ENCODE data around the gene EHD3.

EHD3 gene

GRCh38 chr2:31246184-31246852 lies 12.4 kb downstream of the EHD3 start:
- H3K9me3 ChIP-seq (ENCODE audit: control insufficient read depth, insufficient read depth, low read depth, low read length) = no peaks in the 10 kb centered on the region
- H3K36me3 ChIP-seq (ENCODE audit: control insufficient read depth, insufficient read depth, low read length) = peaks cover 24% of the 10 kb centered on the region
- H3K4me3 ChIP-seq (ENCODE audit: low read depth, low read length) = no peak overlapping the region

GRCh38 chr2:31247711-31248110 lies 13.8 kb downstream of the EHD3 start:
- no peaks in the 10 kb centered on the region for H3K9me3 ChIP-seq (ENCODE audit: control insufficient read depth, insufficient read depth, low read depth, low read length)
- H3K4me3 ChIP-seq (ENCODE audit: low read depth, low read length) = no peak overlapping the region
- no peaks in the 10 kb centered on the region for H3K27me3 ChIP-seq (ENCODE audit: control insufficient read depth, insufficient read depth, low read length)
- no peaks in the 10 kb centered on the region; the same call in 1 of the 2 replicates for H3K4me1 ChIP-seq (ENCODE audit: control insufficient read depth, insufficient read depth, low read length)
- no peak overlapping the region for H3K27ac ChIP-seq (ENCODE audit: low read depth, low read length)
- peaks cover 24% of the 10 kb centered on the region for H3K36me3 ChIP-seq (ENCODE audit: control insufficient read depth, insufficient read depth, low read length)
- H3K9ac ChIP-seq (ENCODE audit: low read length) = no peak overlapping the region

More at GRCh38 chr2:31246184-31246852, 12.4 kb downstream of the EHD3 start:
- H3K27ac ChIP-seq (ENCODE audit: low read depth, low read length) = no peak overlapping the region
- H3K4me1 ChIP-seq (ENCODE audit: control insufficient read depth, insufficient read depth, low read length) = no peaks in the 10 kb centered on the region
- no peak overlapping the region for H3K9ac ChIP-seq (ENCODE audit: low read length)
- no peaks in the 10 kb centered on the region for H3K27me3 ChIP-seq (ENCODE audit: control insufficient read depth, insufficient read depth, low read length)

- Histone ChIP-seq H3K36me3 (ENCODE audit: control insufficient read depth, insufficient read depth, low read length) (peaks cover 24% of the 10 kb centered on the region), H3K4me1 (ENCODE audit: control insufficient read depth, insufficient read depth, low read length) (no peaks in the 10 kb centered on the region; the same call in 1 of the 2 replicates), H3K27me3 (ENCODE audit: control insufficient read depth, insufficient read depth, low read length) (no peaks in the 10 kb centered on the region)
These were observed 14.2 kb downstream of the EHD3 start for GRCh38 chr2:31248139-31248538.

GRCh38 chr2:31249009-31249690 lies 15.2 kb downstream of the EHD3 start:
- Histone ChIP-seq H3K36me3 (ENCODE audit: control insufficient read depth, insufficient read depth, low read length) (peaks cover 24% of the 10 kb centered on the region), H3K27me3 (ENCODE audit: control insufficient read depth, insufficient read depth, low read length) (no peaks in the 10 kb centered on the region), H3K9me3 (ENCODE audit: control insufficient read depth, insufficient read depth, low read depth, low read length) (no peaks in the 10 kb centered on the region), H3K4me3 (ENCODE audit: low read depth, low read length) (no peak overlapping the region), H3K27ac (ENCODE audit: low read depth, low read length) (no peak overlapping the region), H3K4me1 (ENCODE audit: control insufficient read depth, insufficient read depth, low read length) (peaks cover 7% of the 10 kb centered on the region; the same call in 1 of the 2 replicates), H3K9ac (ENCODE audit: low read length) (no peak overlapping the region)

More at GRCh38 chr2:31248139-31248538, 14.2 kb downstream of the EHD3 start:
- H3K9ac ChIP-seq (ENCODE audit: low read length) = no peak overlapping the region
- H3K4me3 ChIP-seq (ENCODE audit: low read depth, low read length) = no peak overlapping the region
- H3K27ac ChIP-seq (ENCODE audit: low read depth, low read length) = no peak overlapping the region
- no peaks in the 10 kb centered on the region for H3K9me3 ChIP-seq (ENCODE audit: control insufficient read depth, insufficient read depth, low read depth, low read length)

- H3K27me3 ChIP-seq (ENCODE audit: control insufficient read depth, insufficient read depth, low read length) = no peaks in the 10 kb centered on the region
- no peak overlapping the region for H3K27ac ChIP-seq (ENCODE audit: low read depth, low read length)
- peaks cover 21% of the 10 kb centered on the region for H3K36me3 ChIP-seq (ENCODE audit: control insufficient read depth, insufficient read depth, low read length)
- H3K9me3 ChIP-seq (ENCODE audit: control insufficient read depth, insufficient read depth, low read depth, low read length) = no peaks in the 10 kb centered on the region
- no peak overlapping the region for H3K9ac ChIP-seq (ENCODE audit: low read length)
- peaks cover 11% of the 10 kb centered on the region; the same call in 1 of the 2 replicates for H3K4me1 ChIP-seq (ENCODE audit: control insufficient read depth, insufficient read depth, low read length)
- no peak overlapping the region for H3K4me3 ChIP-seq (ENCODE audit: low read depth, low read length)
These were observed 17.1 kb downstream of the EHD3 start for GRCh38 chr2:31251018-31251417.

- Histone ChIP-seq H3K9ac (ENCODE audit: low read length) (no peak overlapping the region), H3K9me3 (ENCODE audit: control insufficient read depth, insufficient read depth, low read depth, low read length) (no peaks in the 10 kb centered on the region), H3K36me3 (ENCODE audit: control insufficient read depth, insufficient read depth, low read length) (peaks cover 19% of the 10 kb centered on the region), H3K27ac (ENCODE audit: low read depth, low read length) (no peak overlapping the region), H3K4me3 (ENCODE audit: low read depth, low read length) (no peak overlapping the region), H3K4me1 (ENCODE audit: control insufficient read depth, insufficient read depth, low read length) (peaks cover 19% of the 10 kb centered on the region), H3K27me3 (ENCODE audit: control insufficient read depth, insufficient read depth, low read length) (no peaks in the 10 kb centered on the region)
These were observed 17.9 kb downstream of the EHD3 start for GRCh38 chr2:31251851-31252250.

GRCh38 chr2:31253356-31254131 lies 19.6 kb downstream of the EHD3 start:
- no peak overlapping the region for H3K27ac ChIP-seq (ENCODE audit: low read depth, low read length)
- no peak overlapping the region for H3K9ac ChIP-seq (ENCODE audit: low read length)
- H3K9me3 ChIP-seq (ENCODE audit: control insufficient read depth, insufficient read depth, low read depth, low read length) = no peaks in the 10 kb centered on the region
- peaks cover 35% of the 10 kb centered on the region for H3K4me1 ChIP-seq (ENCODE audit: control insufficient read depth, insufficient read depth, low read length)
- no peak overlapping the region for H3K4me3 ChIP-seq (ENCODE audit: low read depth, low read length)
- H3K36me3 ChIP-seq (ENCODE audit: control insufficient read depth, insufficient read depth, low read length) = peaks cover 13% of the 10 kb centered on the region; the same call in 1 of the 2 replicates
- no peaks in the 10 kb centered on the region for H3K27me3 ChIP-seq (ENCODE audit: control insufficient read depth, insufficient read depth, low read length)

GRCh38 chr2:31254237-31255203 lies 20.6 kb downstream of the EHD3 start:
- Histone ChIP-seq H3K27ac (ENCODE audit: low read depth, low read length) (no peak overlapping the region), H3K4me1 (ENCODE audit: control insufficient read depth, insufficient read depth, low read length) (peaks cover 35% of the 10 kb centered on the region), H3K4me3 (ENCODE audit: low read depth, low read length) (no peak overlapping the region), H3K27me3 (ENCODE audit: control insufficient read depth, insufficient read depth, low read length) (no peaks in the 10 kb centered on the region), H3K9me3 (ENCODE audit: control insufficient read depth, insufficient read depth, low read depth, low read length) (no peaks in the 10 kb centered on the region), H3K9ac (ENCODE audit: low read length) (no peak overlapping the region), H3K36me3 (ENCODE audit: control insufficient read depth, insufficient read depth, low read length) (peaks cover 6% of the 10 kb centered on the region; the same call in 1 of the 2 replicates)

- Histone ChIP-seq H3K36me3 (ENCODE audit: control insufficient read depth, insufficient read depth, low read length) (no peaks in the 10 kb centered on the region), H3K9ac (ENCODE audit: low read length) (no peak overlapping the region), H3K4me3 (ENCODE audit: low read depth, low read length) (no peak overlapping the region), H3K27me3 (ENCODE audit: control insufficient read depth, insufficient read depth, low read length) (no peaks in the 10 kb centered on the region), H3K27ac (ENCODE audit: low read depth, low read length) (no peak overlapping the region), H3K9me3 (ENCODE audit: control insufficient read depth, insufficient read depth, low read depth, low read length) (no peaks in the 10 kb centered on the region), H3K4me1 (ENCODE audit: control insufficient read depth, insufficient read depth, low read length) (peaks cover 35% of the 10 kb centered on the region)
These were observed 22.1 kb downstream of the EHD3 start for GRCh38 chr2:31255911-31256571.

All from HUES6 (cell line).